Globus pallidus (tissue), 1 donor: ENCODE results near the gene NAV2.
"Not testable (repeated sequence)": the region's sequence is repeated elsewhere in the genome, so short reads cannot be mapped to it uniquely, and the experiment has no call there.

Experiments
- DNase-seq: peaks from one replicate; pipeline ENCODE4 v3.0.0-alpha.2; 2015; ENCODE audit warnings: low spot score

NAV2 gene

GRCh38 chr11:19895776-19896175 lies 183.1 kb downstream of the NAV2 start:
- DNase-seq: no peak

GRCh38 chr11:19903620-19904069 lies 191.0 kb downstream of the NAV2 start:
- DNase-seq: peak; percentile 75

GRCh38 chr11:19905280-19905853 lies 192.7 kb downstream of the NAV2 start:
- peak; percentile 59 for DNase-seq

DNA sequence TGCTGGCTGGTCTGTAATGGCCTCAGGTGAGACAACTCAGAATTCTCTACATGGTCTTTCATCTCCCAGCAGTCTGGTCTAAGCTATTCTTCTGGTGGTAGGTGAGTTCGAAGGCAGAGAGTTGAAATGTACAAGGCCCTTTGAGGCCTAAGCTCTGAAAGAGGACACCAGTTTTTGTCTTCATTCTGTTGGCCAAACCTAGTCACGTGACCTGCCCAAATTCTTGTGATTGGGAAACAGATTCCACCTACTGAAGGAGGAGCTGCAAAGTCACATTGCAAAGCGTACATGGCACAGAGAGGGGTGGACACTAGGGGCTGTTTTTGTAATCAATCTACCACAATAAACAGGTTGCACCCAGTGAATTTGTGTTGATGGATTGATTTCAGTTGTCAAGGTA lies 193.5 kb downstream of the NAV2 start:
- no peak for DNase-seq

DNA sequence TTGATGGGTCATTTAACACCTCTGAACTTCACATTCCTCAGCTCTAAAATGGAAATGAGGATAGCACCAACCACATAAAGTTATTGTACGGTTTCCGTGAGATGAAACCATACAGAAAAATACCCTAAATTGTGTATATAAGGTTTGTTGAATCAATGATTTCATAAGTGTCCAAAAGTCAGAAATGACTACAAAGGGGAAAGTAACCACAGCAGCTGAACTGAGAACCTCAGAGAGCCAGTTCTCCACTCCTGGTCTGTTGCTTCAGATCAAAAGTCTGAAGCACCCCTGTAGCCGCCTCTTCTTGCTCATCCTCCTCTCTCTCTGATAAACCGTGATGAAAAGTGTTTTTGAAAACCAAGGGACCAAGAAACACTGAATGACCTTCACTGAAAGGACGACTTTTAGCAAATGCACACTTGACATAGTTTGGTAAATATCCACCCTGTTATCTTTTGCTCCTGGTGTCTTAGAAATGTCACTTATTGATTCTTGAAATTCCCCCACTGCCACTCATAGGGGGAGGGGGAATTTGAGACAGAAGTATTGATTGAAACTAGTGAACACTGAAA lies 194.5 kb downstream of the NAV2 start:
- no peak for DNase-seq

DNA sequence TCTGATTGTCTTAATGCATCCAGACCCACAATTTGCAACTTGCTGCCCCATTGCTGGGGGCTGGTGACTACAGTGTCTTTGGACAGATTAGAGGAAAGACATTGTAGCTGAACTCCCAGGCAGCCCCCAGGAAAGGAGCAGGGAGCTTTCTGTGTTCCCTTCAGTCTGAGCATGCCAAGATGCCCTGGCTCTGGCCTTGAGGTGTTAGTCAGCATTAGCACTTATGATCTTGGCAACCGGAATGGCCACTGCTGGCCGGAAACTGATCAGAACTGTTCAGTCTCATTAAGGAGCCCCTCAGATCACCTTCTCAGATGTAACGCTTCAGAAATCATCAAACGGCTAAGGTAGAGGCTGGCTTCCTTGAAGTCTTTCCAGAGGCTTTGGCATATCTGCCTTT lies 195.2 kb downstream of the NAV2 start:
- no peak for DNase-seq

GRCh38 chr11:19910931-19911330 lies 198.3 kb downstream of the NAV2 start:
- DNase-seq: no peak

DNA sequence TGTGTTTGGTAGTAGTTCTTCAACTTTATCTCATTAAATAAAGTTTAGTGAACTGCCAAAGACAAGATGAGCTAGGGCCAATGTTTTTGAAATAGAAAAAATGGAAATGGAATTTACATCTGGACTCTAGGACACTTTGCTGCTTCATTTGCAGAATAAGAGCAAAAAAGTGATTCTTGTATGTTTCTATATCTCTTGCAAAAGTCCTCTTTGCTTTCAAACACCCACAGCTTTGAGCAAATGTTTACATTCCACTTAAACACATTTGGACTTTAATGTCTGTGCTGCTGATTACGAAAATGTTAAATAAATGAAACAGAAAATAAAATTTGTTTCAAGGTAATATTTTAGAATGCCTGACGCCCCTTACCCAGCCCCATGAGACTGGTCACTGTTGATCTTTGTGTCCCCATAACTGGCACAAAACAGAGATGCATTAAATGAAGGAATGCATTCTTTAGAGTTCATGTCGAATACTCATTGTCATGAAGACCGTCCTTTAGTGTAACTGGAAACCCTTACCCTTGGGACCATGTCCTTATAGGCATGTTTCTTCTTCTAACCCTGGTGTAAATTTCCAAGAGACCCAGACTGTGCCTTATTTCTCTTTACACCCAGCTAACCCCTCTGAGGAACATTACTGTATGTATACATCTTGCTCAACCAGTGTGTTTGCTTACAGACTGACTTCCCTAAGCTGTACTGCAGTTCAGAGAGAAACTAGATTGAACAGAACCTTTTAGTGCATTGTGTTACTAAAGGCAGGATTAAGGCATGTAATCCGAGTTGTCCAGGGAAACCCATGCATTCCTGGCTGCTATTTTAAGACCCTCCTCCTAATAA lies 199.7 kb downstream of the NAV2 start:
- no peak for DNase-seq

DNA sequence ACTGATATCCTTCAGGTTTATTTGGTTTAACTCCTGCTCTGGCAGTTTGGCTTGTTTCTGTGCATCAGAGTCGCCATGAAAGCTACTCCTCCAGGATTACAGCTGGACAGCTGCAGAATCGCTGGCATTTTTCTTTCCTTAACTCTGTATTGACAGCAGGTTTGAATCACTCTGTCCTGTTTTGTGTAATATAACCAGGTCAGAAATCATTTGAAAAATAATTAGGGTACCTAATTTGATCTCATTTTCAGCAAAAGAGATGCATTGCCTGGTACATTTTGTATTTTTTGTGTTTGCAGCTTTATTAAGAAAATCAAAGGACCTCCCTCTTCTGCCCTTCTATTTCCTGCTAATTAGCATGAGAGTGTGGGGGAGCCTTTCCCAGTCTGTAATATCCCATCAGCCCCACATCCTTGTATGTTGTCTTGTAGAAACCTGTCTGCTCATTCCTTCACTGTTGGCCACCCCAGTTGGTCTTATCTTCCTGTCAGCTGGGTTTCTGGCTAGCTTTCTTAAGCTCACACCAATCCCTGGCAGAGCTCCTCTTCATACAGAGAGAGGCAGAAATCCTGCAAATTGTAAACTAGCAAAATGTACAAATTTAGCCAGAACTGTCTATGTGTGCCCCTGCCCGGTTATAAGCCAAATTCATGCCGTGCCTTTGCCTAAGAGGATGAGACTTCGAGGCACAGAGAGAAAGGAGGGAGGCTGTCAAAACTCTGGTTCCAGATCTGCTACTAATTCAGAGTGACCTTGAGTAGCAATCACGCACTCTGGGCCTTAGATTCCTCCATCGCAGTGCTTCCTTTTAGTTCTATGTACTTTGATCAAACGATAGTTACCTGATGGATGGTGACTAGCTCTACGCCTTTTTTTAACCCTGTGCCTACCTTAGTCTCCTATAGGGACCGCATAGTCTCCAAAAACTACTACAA lies 200.6 kb downstream of the NAV2 start:
- no peak for DNase-seq

DNA sequence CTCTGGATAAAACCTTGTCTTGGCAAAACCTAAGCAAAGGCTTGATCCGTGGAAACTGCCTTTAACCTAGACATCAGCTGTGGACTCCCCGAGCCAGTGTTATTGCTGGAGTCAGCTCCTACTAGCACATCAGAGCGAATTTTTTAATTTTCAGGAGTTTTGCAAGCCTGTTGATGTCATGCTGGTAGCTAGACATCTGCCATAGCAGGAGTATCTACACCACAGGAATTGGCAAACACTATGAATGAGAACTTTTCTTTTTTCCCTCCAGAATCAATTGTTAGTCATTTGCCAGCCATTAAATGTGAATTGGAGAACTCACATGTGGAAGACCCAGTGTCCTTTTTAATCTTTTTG lies 201.2 kb downstream of the NAV2 start:
- DNase-seq: no peak

GRCh38 chr11:19915808-19916207 lies 203.2 kb downstream of the NAV2 start:
- DNase-seq: no peak

- DNase-seq: no peak
These were observed 204.4 kb downstream of the NAV2 start for GRCh38 chr11:19917069-19917468.

DNA sequence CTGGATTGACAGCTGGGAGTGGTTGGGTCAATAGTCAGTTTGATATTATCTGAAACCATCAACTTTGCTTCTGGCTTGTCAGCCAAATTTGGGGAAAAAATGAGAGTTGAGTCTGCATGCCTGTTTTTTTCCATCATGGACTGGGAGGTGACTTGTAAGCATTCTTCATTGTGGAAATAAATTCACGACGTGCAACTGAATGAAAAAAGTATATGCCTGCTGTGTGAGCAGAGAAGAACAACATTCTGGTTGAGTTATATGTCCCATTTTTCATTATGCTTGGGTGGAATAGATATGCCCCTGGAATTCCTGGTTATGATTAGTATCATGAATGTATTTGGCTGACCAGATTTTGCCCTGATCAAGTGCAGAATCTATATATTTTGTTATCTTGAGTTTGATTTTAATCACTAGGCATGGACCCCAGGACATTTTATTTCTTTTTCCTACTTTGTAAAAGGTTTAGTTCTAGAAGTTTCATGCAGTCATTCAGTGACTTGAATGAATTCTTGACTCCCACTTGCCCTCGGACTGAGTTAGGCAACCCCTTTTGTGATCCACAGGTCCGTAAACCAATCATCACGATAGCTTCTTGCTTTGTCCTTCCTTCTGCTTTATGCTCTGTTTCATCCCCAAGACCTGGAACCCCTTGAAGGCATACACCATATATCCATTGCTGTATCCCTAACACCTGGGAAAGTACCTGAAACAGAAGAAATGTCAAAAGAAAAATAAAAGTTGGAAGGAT lies 205.8 kb downstream of the NAV2 start:
- no peak for DNase-seq

DNA sequence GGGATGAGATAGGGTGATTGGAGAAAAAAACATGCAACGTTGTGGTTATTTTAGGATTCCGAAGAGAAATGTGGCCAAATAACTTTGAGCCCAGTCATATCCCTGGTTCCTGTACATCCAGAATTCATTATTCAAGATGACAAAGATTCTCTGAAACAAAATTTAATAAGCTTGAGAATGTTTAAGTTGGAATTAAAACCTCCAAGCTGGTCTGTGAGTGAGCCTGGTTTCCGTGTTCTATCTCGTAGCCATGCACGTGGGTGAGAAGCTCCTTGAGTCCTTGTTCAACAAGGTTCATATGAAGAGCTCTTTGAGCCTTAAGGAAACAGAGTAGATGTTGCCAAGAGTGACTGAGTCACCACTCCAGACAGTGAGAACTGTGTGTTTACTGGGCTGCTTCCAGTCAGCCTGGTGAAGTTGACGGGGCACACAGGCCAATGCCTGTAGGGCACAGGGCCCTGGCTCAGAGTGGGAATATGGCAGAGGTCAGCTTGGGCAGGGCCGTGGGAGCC lies 206.5 kb downstream of the NAV2 start:
- DNase-seq: no peak

- peak; percentile 64 for DNase-seq
These were observed 208.3 kb downstream of the NAV2 start for GRCh38 chr11:19920982-19921381.

- DNase-seq: no peak
These were observed 209.5 kb downstream of the NAV2 start for GRCh38 chr11:19921976-19922688.

DNA sequence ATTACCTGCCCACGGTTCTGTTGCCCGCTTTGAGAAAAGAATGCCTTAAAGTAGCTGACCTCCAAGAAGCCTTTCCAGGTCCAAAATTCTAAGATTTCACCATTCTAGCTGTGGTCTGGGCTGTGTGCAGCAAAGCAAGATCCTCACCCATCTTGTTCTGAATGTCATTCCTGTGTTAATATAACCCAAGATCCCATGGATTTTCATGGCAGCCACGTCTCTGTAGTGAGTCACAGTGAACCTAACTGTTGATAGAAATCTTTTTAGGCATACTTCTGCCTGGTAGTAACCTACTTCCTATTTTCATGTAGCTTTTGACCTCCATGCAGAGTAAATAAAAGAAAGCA lies 210.0 kb downstream of the NAV2 start:
- no peak for DNase-seq

GRCh38 chr11:19923626-19924025 lies 211.0 kb downstream of the NAV2 start:
- DNase-seq: no peak

DNA sequence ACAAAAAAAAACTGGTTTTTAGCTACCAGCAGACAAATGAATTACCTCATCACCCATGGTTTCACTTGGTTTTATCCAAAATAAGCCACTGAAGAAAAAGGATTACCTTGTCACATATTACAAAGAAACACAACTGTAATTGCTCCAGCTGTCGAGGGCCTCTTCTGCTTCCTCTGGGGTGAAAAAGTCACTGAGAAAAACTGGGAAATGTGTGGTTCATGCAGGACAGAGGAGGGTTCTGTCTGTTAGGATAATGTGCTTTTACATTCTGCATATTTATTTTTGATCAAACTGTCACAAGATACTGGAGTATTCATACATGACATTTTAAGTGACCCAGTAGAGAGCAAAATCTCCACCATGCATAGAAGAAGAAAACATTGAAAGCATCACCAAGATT lies 211.7 kb downstream of the NAV2 start:
- DNase-seq: no peak

GRCh38 chr11:19924716-19925115 lies 212.1 kb downstream of the NAV2 start:
- DNase-seq: no peak

DNA sequence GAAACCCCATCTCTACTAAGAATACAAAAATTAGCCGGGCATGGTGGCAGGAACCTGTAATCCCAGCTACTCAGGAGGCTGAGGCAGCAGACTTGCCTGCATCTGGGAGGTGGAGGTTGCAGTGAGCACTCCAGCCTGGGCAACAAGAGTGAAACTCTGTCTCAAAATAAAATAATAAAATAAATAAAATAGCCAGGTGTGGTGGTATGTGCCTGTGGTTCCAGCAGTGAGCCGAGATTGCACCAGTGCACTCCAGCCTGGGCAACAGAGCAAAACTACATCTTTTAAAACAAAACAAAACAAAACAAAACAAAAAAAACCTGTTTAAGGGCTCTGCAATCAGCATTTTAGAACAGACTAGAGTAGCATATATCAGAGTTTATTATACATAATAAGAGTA lies 214.8 kb downstream of the NAV2 start:
- DNase-seq: not testable (repeated sequence)
